GM12878 (cell line): ENCODE data around the gene SMIM13.

ENCODE experiments used
- ATF7 ChIP-seq: fragments of 450-650 bp; IDR thresholded peaks from 2 replicates; pipeline ENCODE4 v1.6.1; 2016; ENCODE audit warnings: low read depth, mild to moderate bottlenecking
- BCL3 ChIP-seq: IDR thresholded peaks from 2 replicates; pipeline ENCODE4 v1.6.1; 2011; ENCODE audit warnings: borderline replicate concordance, low read depth, mild to moderate bottlenecking, moderate library complexity, low read length; ENCODE audit not compliant: insufficient read depth, poor library complexity, severe bottlenecking
- DPF2 ChIP-seq: fragments of 450-650 bp; IDR thresholded peaks from 2 replicates; pipeline ENCODE4 v1.6.1; 2017; ENCODE audit warnings: mild to moderate bottlenecking
- EP300 ChIP-seq, 2 experiments: fragments of 150-350 bp in 1 of 2; IDR thresholded peaks; 2 replicates each; pipeline ENCODE4 v1.6.1; 2011 to 2012; ENCODE audit warnings: low read depth in 2 of 2, low read length in 2 of 2, borderline replicate concordance in 1 of 2, improper control_type of control experiment in 1 of 2, inconsistent platforms in 1 of 2; ENCODE audit not compliant: control insufficient read depth in 1 of 2
- GABPA ChIP-seq: IDR thresholded peaks from 2 replicates; pipeline ENCODE4 v1.6.1; 2014; ENCODE audit warnings: antibody characterized with exemption, low read depth, mild to moderate bottlenecking, inconsistent platforms
- IRF4 ChIP-seq: IDR thresholded peaks from 2 replicates; pipeline ENCODE4 v1.6.1; 2011; ENCODE audit warnings: low read depth, low read length
- PBX3 ChIP-seq: IDR thresholded peaks from 2 replicates; pipeline ENCODE4 v1.6.1; 2011; ENCODE audit warnings: mild to moderate bottlenecking, low read depth, low read length, moderate library complexity; ENCODE audit not compliant: insufficient replicate concordance
- SIN3A ChIP-seq: IDR thresholded peaks from 2 replicates; pipeline ENCODE4 v1.6.1; 2012; ENCODE audit warnings: low read depth, low read length, improper control_type of control experiment
- TAF1 ChIP-seq: IDR thresholded peaks from 2 replicates; pipeline ENCODE4 v1.6.1; 2011; ENCODE audit warnings: mild to moderate bottlenecking, low read depth, low read length, borderline replicate concordance
- ZBTB33 ChIP-seq: fragments of 450-650 bp; IDR thresholded peaks from 2 replicates; pipeline ENCODE4 v1.6.1; 2017; ENCODE audit warnings: mild to moderate bottlenecking

GRCh38 chr6:11080296-11080695, 13.3 kb upstream of the SMIM13 start:
- TF ChIP-seq PBX3 = no peak
- TF ChIP-seq BCL3 = no peak
- no peak for TF ChIP-seq SIN3A
- no peak for TF ChIP-seq GABPA
- no peak for TF ChIP-seq TAF1
- no peak for TF ChIP-seq IRF4
- no peak for TF ChIP-seq ATF7
- no peak for TF ChIP-seq ZBTB33
- TF ChIP-seq DPF2 = no peak
- TF ChIP-seq EP300 (IDR thresholded peaks at IDR 0.05; ENCODE audit: borderline replicate concordance in 1 of 2, control insufficient read depth in 1 of 2, low read depth in 2 of 2, low read length in 2 of 2) = no peak
